Mesothelial cell of epicardium (in vitro differentiated cells): ENCODE measurements around the gene ADGRD1. TPM values are rescaled to one million over a fixed set of nuclear protein-coding genes. Genes with fewer than 3 reads are reported as not detected.

ENCODE experiments used
- DNase-seq, 2 experiments: peaks; one replicate each; pipeline ENCODE4 v3.0.0; 2021; ENCODE audit warnings: low spot score in 2 of 2; ENCODE audit not compliant: unreplicated experiment in 2 of 2
- H3K27ac Mint-ChIP-seq: 2 replicates; pipeline ENCODE4 v1.8.0; 2021; ENCODE audit warnings: mixed read lengths
- H3K27me3 Mint-ChIP-seq: 2 replicates; pipeline ENCODE4 v1.8.0; 2021; ENCODE audit warnings: low read depth, mixed read lengths
- H3K36me3 Mint-ChIP-seq: 2 replicates; pipeline ENCODE4 v1.8.0; 2021; ENCODE audit warnings: mixed read lengths
- H3K4me1 Mint-ChIP-seq: 2 replicates; pipeline ENCODE4 v1.8.0; 2021; ENCODE audit warnings: mixed read lengths
- H3K4me3 Mint-ChIP-seq: 2 replicates; pipeline ENCODE4 v1.8.0; 2021; ENCODE audit warnings: mild to moderate bottlenecking, moderate library complexity, mixed read lengths
- H3K9me3 Mint-ChIP-seq: 2 replicates; pipeline ENCODE4 v1.8.0; 2021; ENCODE audit warnings: mixed read lengths
- total RNA-seq: library from RNA; stranded (reverse); gene quantifications from 3 replicates; pipeline ENCODE4 v1.2.1, GENCODE V29; 2021
- TF ChIP-seq, protein P1 (sequence below): fragments of 200-600 bp; sonication (generic); IDR thresholded peaks from one replicate; pipeline ENCODE4 v1.5.0; 2021; ENCODE audit warnings: antibody characterized with exemption; ENCODE audit not compliant: unreplicated experiment

The ADGRD1 gene
- total RNA-seq, 1 donor from 2014 or later, result 7.2 TPM

GRCh38 chr12:130916241-130916911, 37.3 kb upstream of the ADGRD1 start:
- peak overlapping the region; percentile 28 for H3K4me3 Mint-ChIP-seq
- peaks cover 8% of the 10 kb centered on the region for H3K4me1 Mint-ChIP-seq
- no peak overlapping the region for H3K27ac Mint-ChIP-seq
- peak; percentile 39 to 67 for DNase-seq
- peaks cover 11% of the 10 kb centered on the region for H3K9me3 Mint-ChIP-seq
- H3K27me3 Mint-ChIP-seq, result peaks cover 69% of the 10 kb centered on the region
- no peaks in the 10 kb centered on the region for H3K36me3 Mint-ChIP-seq
- TF ChIP-seq, protein P1, sequence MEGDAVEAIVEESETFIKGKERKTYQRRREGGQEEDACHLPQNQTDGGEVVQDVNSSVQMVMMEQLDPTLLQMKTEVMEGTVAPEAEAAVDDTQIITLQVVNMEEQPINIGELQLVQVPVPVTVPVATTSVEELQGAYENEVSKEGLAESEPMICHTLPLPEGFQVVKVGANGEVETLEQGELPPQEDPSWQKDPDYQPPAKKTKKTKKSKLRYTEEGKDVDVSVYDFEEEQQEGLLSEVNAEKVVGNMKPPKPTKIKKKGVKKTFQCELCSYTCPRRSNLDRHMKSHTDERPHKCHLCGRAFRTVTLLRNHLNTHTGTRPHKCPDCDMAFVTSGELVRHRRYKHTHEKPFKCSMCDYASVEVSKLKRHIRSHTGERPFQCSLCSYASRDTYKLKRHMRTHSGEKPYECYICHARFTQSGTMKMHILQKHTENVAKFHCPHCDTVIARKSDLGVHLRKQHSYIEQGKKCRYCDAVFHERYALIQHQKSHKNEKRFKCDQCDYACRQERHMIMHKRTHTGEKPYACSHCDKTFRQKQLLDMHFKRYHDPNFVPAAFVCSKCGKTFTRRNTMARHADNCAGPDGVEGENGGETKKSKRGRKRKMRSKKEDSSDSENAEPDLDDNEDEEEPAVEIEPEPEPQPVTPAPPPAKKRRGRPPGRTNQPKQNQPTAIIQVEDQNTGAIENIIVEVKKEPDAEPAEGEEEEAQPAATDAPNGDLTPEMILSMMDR, result peak; percentile 80

DNA sequence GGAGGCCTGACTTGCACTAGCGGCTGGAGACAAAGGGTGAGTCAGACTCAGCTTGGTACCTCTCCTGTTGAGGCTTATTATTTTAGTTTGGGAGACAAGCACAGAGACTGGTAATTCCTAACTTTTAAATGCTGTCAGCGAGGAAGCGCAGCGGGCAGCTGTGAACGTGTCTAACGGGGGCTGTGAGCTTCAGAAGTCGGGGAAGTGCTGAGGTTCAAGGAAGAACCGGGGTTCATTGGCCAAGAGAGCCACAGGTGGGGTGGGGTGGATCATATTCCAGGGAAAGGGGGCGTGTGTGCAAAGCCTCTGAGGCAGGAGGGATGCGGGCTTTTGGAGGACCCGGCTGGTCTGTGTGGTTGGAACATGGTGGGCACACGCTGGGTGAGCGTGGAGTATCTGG, 36.1 kb upstream of the ADGRD1 start:
- Mint-ChIP-seq H3K27ac (no peak overlapping the region), H3K4me3 (no peak overlapping the region), H3K36me3 (no peaks in the 10 kb centered on the region), H3K9me3 (no peaks in the 10 kb centered on the region), H3K4me1 (peaks cover 8% of the 10 kb centered on the region), H3K27me3 (peaks cover 80% of the 10 kb centered on the region)
- TF ChIP-seq, protein P1, result no peak
- DNase-seq, result no peak

- Mint-ChIP-seq H3K36me3 (no peaks in the 10 kb centered on the region), H3K4me3 (no peak overlapping the region), H3K27ac (no peak overlapping the region), H3K4me1 (peaks cover 8% of the 10 kb centered on the region), H3K27me3 (peaks cover 81% of the 10 kb centered on the region), H3K9me3 (no peaks in the 10 kb centered on the region)
- TF ChIP-seq, protein P1, result no peak
- DNase-seq, result no peak
Measured at GRCh38 chr12:130919086-130919485, 34.6 kb upstream of the ADGRD1 start.

GRCh38 chr12:130920119-130920703, 33.5 kb upstream of the ADGRD1 start:
- TF ChIP-seq, protein P1, result no peak
- Mint-ChIP-seq H3K9me3 (no peaks in the 10 kb centered on the region), H3K27me3 (peaks cover 77% of the 10 kb centered on the region), H3K4me3 (no peak overlapping the region), H3K27ac (no peak overlapping the region), H3K36me3 (no peaks in the 10 kb centered on the region), H3K4me1 (peaks cover 8% of the 10 kb centered on the region)
- no peak for DNase-seq

DNA sequence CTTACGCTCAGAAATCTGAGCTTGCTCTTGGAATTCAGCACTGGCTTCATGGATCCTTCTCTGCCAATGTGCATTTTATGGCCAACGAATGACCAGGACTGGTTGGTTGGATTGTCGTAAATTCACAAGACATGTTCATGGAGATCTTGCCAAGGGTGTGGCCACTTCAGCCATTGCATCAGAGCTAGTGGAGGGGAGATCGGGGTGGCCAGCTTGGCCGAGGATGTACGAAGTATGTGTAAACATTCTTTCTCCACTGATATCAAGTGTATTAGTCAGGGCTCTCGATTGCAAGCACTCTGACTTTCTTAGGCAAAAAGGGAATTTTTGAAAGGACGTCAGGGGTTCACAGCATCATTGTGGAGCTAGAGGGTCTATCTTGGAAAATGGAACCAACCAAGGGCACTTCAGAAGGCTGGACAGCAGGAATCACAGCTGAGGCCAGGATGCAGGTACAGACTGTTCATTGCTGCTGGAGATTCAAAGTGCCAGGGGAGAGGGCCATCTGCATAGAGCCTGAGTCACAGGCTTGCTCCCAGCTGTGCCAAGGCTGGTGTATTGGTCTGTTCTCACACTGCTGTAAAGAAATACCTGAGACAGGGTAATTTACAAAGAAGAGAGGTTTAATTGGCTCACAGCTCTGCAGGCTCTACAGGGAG, 32.9 kb upstream of the ADGRD1 start:
- Mint-ChIP-seq H3K27me3 (peaks cover 77% of the 10 kb centered on the region), H3K4me3 (no peak overlapping the region), H3K9me3 (no peaks in the 10 kb centered on the region), H3K36me3 (no peaks in the 10 kb centered on the region), H3K4me1 (peaks cover 8% of the 10 kb centered on the region), H3K27ac (no peak overlapping the region)
- DNase-seq, result no peak
- TF ChIP-seq, protein P1, result no peak
